Neural progenitor cell (in vitro differentiated cells): Measurements from ENCODE around the gene PRMT1. TPM values are rescaled to one million over a fixed set of nuclear protein-coding genes. Genes with fewer than 3 reads are reported as not detected.

ENCODE experiments used
- DNase-seq: peaks from one replicate; pipeline ENCODE4 v3.0.0-alpha.2; 2016; ENCODE audit warnings: low spot score
- H2AFZ ChIP-seq: fragments of 200-600 bp; sonication (generic); replicated peaks from 2 replicates; pipeline ENCODE4 v1.6.1; 2016; ENCODE audit warnings: antibody characterized with exemption
- H3F3A ChIP-seq: fragments of 200-600 bp; sonication (generic); 2 replicates; pipeline ENCODE4 v1.6.1; 2016; ENCODE audit warnings: antibody characterized with exemption, low read depth
- H3K27ac ChIP-seq: fragments of 200-600 bp; sonication (generic); 2 replicates; pipeline ENCODE4 v1.5.1; 2016; ENCODE audit warnings: mild to moderate bottlenecking
- H3K27me3 ChIP-seq: fragments of 200-600 bp; sonication (generic); 2 replicates; pipeline ENCODE4 v1.6.1; 2016; ENCODE audit warnings: mild to moderate bottlenecking, moderate library complexity
- H3K36me3 ChIP-seq: fragments of 200-600 bp; sonication (generic); 2 replicates; pipeline ENCODE4 v1.5.1; 2016
- H3K4me1 ChIP-seq: fragments of 200-600 bp; sonication (generic); 2 replicates; pipeline ENCODE4 v1.6.1; 2016; ENCODE audit warnings: mixed run types
- H3K4me2 ChIP-seq: fragments of 200-600 bp; sonication (generic); 2 replicates; pipeline ENCODE4 v1.6.1; 2016
- H3K4me3 ChIP-seq: fragments of 200-600 bp; sonication (generic); 2 replicates; pipeline ENCODE4 v1.5.1; 2016
- H3K79me2 ChIP-seq: fragments of 200-600 bp; sonication (generic); 2 replicates; pipeline ENCODE4 v1.6.1; 2016; ENCODE audit warnings: low read depth
- H3K9ac ChIP-seq: fragments of 200-600 bp; sonication (generic); 2 replicates; pipeline ENCODE4 v1.6.1; 2016
- H3K9me3 ChIP-seq: fragments of 200-600 bp; sonication (generic); 2 replicates; pipeline ENCODE4 v1.5.1; 2016; ENCODE audit warnings: low read depth
- H4K20me1 ChIP-seq: fragments of 200-600 bp; sonication (generic); 2 replicates; pipeline ENCODE4 v1.6.1; 2016; ENCODE audit warnings: low read depth
- H3K27ac Mint-ChIP-seq: 3 replicates; pipeline ENCODE4 v1.8.0; 2021; ENCODE audit warnings: mixed read lengths
- H3K27me3 Mint-ChIP-seq: 2 replicates; pipeline ENCODE4 v1.8.0; 2022; ENCODE audit warnings: low read depth, mild to moderate bottlenecking, inconsistent platforms, moderate library complexity, mixed read lengths; ENCODE audit not compliant: insufficient read depth
- H3K36me3 Mint-ChIP-seq: 3 replicates; pipeline ENCODE4 v1.8.0; 2021; ENCODE audit warnings: mixed read lengths
- H3K4me1 Mint-ChIP-seq: 3 replicates; pipeline ENCODE4 v1.8.0; 2021; ENCODE audit warnings: mixed read lengths
- H3K4me3 Mint-ChIP-seq: 3 replicates; pipeline ENCODE4 v1.8.0; 2021; ENCODE audit warnings: mild to moderate bottlenecking, moderate library complexity, mixed read lengths
- H3K9me3 Mint-ChIP-seq: 3 replicates; pipeline ENCODE4 v1.8.0; 2020; ENCODE audit warnings: mixed read lengths
- EZH2 ChIP-seq: fragments of 200-600 bp; sonication (generic); IDR thresholded peaks from 2 replicates; pipeline ENCODE4 v1.6.1; 2017; ENCODE audit warnings: antibody characterized with exemption, mild to moderate bottlenecking, moderate library complexity
- EZH2phosphoT487 ChIP-seq: fragments of 200-600 bp; sonication (generic); IDR thresholded peaks from 2 replicates; pipeline ENCODE4 v1.6.1; 2017; ENCODE audit warnings: antibody characterized with exemption
- total RNA-seq: library from RNA; depleted of rRNA; stranded (reverse); fragments of >200 nt; gene quantifications from 2 replicates; pipeline ENCODE4 v1.2.3, GENCODE V29; 2015; ENCODE audit warnings: low replicate concordance
- TF ChIP-seq, protein P1 (sequence below): fragments of 200-600 bp; sonication (generic); IDR thresholded peaks from 2 replicates; pipeline ENCODE4 v1.5.1; 2017; ENCODE audit warnings: antibody characterized with exemption, mild to moderate bottlenecking

The PRMT1 gene
- total RNA-seq, 1 donor from 2014 or later, result 480 TPM

DNA sequence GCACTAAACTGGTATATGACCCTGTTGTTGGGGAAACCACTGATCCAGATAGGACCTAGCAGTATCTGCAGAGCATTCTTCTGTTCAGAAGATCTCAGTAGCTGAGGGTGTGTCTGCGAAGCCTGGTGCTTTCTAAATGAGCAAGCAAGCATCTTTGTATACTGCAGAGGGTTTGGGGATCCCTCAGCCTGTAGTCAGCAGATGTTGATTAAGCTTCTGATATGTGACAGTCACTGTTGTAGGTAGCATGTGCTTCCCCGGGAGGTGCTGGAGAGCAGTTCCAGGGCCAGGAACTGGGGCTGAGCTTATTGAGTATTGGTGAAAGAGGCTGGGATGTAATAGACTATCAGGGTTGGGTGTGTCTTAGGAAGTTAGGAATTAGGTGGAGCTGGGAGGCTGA, 33.6 kb upstream of the PRMT1 start:
- Histone ChIP-seq H3K4me1 (peaks cover 29% of the 10 kb centered on the region), H3K9ac (no peak overlapping the region), H2AFZ (no peak overlapping the region), H3K27ac (no peak overlapping the region), H3F3A (peaks cover 34% of the 10 kb centered on the region), H4K20me1 (peaks cover 48% of the 10 kb centered on the region), H3K4me3 (peak overlapping the region; percentile 90), H3K4me2 (peak overlapping the region; percentile 95), H3K27me3 (peaks cover 11% of the 10 kb centered on the region), H3K36me3 (no peaks in the 10 kb centered on the region), H3K79me2 (peaks cover 41% of the 10 kb centered on the region), H3K9me3 (no peaks in the 10 kb centered on the region)
- TF ChIP-seq EZH2phosphoT487 (no peak), EZH2 (no peak)
- TF ChIP-seq, protein P1, sequence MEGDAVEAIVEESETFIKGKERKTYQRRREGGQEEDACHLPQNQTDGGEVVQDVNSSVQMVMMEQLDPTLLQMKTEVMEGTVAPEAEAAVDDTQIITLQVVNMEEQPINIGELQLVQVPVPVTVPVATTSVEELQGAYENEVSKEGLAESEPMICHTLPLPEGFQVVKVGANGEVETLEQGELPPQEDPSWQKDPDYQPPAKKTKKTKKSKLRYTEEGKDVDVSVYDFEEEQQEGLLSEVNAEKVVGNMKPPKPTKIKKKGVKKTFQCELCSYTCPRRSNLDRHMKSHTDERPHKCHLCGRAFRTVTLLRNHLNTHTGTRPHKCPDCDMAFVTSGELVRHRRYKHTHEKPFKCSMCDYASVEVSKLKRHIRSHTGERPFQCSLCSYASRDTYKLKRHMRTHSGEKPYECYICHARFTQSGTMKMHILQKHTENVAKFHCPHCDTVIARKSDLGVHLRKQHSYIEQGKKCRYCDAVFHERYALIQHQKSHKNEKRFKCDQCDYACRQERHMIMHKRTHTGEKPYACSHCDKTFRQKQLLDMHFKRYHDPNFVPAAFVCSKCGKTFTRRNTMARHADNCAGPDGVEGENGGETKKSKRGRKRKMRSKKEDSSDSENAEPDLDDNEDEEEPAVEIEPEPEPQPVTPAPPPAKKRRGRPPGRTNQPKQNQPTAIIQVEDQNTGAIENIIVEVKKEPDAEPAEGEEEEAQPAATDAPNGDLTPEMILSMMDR, result no peak
- peak overlapping the region; percentile 72 for H3K27ac Mint-ChIP-seq
- H3K9me3 Mint-ChIP-seq, result no peaks in the 10 kb centered on the region
- H3K4me1 Mint-ChIP-seq, result peaks cover 45% of the 10 kb centered on the region
- DNase-seq, result no peak
- peak overlapping the region; percentile 99 for H3K4me3 Mint-ChIP-seq
- peaks cover 8% of the 10 kb centered on the region for H3K27me3 Mint-ChIP-seq
- H3K36me3 Mint-ChIP-seq, result peaks cover 20% of the 10 kb centered on the region

DNA sequence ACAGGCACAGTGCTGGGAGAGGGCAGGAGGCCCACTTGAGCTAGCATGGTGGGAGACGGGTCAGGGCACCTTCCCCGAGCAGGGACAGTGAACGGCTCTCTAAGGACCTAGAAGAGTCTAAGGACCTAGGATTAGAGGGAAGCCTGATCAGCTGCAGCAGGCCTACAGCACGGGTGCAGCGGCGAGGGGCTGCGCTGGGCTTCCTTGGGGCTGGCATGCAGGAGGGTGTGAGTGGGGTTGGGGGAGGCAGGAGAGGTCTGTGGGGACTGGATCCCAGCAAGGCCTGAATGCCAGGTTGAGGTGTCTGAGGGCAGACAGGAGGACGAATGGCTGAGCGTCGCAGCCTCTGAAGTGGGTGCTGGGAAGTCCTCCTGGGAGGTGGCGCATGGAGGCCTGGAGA, 31.5 kb upstream of the PRMT1 start:
- Histone ChIP-seq H3F3A (peaks cover 20% of the 10 kb centered on the region), H3K4me1 (peaks cover 19% of the 10 kb centered on the region), H3K27ac (no peak overlapping the region), H3K4me2 (no peak overlapping the region), H3K9me3 (no peaks in the 10 kb centered on the region), H3K4me3 (no peak overlapping the region), H4K20me1 (peaks cover 51% of the 10 kb centered on the region), H3K36me3 (no peaks in the 10 kb centered on the region), H3K9ac (no peak overlapping the region), H2AFZ (no peak overlapping the region), H3K27me3 (no peaks in the 10 kb centered on the region), H3K79me2 (peaks cover 48% of the 10 kb centered on the region)
- DNase-seq, result no peak
- TF ChIP-seq EZH2 (no peak), EZH2phosphoT487 (no peak)
- TF ChIP-seq, protein P1, result no peak
- Mint-ChIP-seq H3K36me3 (peaks cover 27% of the 10 kb centered on the region), H3K27me3 (peaks cover 5% of the 10 kb centered on the region), H3K4me3 (no peak overlapping the region), H3K27ac (no peak overlapping the region), H3K9me3 (no peaks in the 10 kb centered on the region), H3K4me1 (peaks cover 32% of the 10 kb centered on the region)

DNA sequence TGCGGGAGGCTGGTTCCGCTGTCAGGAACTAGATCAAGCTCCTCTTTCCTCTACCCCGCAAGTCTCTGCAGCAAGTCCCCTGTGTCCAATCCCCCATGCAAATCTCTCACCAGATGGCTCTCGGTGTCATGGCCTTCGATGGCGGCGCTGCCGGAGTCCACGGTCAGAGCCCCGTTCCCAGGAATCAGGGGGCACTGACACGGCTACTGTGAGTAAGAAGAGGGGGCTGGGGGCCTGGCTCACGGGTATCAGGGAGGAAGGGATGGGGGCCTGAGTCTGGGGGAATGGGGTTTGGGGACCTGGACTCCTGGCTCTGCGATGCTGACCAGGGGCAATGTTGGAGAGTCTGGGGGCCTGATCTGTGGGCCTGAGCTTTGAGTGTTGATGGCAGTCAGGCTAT, 31.1 kb upstream of the PRMT1 start:
- Histone ChIP-seq H3F3A (peaks cover 16% of the 10 kb centered on the region), H3K9me3 (no peaks in the 10 kb centered on the region), H3K9ac (no peak overlapping the region), H3K36me3 (no peaks in the 10 kb centered on the region), H3K4me2 (no peak overlapping the region), H3K27me3 (no peaks in the 10 kb centered on the region), H2AFZ (no peak overlapping the region), H3K4me3 (no peak overlapping the region), H3K79me2 (peaks cover 48% of the 10 kb centered on the region), H3K27ac (no peak overlapping the region), H4K20me1 (peaks cover 51% of the 10 kb centered on the region), H3K4me1 (peaks cover 19% of the 10 kb centered on the region)
- TF ChIP-seq, protein P1, result no peak
- TF ChIP-seq EZH2phosphoT487, result no peak
- TF ChIP-seq EZH2, result no peak
- no peak for DNase-seq
- Mint-ChIP-seq H3K27ac (no peak overlapping the region), H3K4me1 (peaks cover 28% of the 10 kb centered on the region), H3K4me3 (no peak overlapping the region), H3K9me3 (no peaks in the 10 kb centered on the region), H3K36me3 (peaks cover 28% of the 10 kb centered on the region), H3K27me3 (peaks cover 5% of the 10 kb centered on the region)
